OCI-LY3 (cell line): ENCODE measurements around the gene BARX2.

Source experiments
- H2AFZ ChIP-seq: fragments of 200-600, 300-600 bp; shearing (Covaris generic); 2 replicates; pipeline ENCODE4 v1.6.0; 2014; ENCODE audit warnings: antibody characterized with exemption, low read depth, low read length
- H3K27ac ChIP-seq: fragments of 200-600, 300-600 bp; sonication (generic); 2 replicates; pipeline ENCODE4 v1.5.1; 2014; ENCODE audit warnings: mild to moderate bottlenecking, low read length, moderate library complexity, mixed read lengths
- H3K27me3 ChIP-seq: fragments of 200-600, 300-600 bp; sonication (generic); 2 replicates; pipeline ENCODE4 v1.6.1; 2014; ENCODE audit warnings: low read depth, low read length, mixed read lengths
- H3K36me3 ChIP-seq: fragments of 200-600, 300-600 bp; sonication (generic); replicated peaks from 2 replicates; pipeline ENCODE3; 2014; ENCODE audit warnings: low read depth, low read length, mixed read lengths
- H3K4me1 ChIP-seq: fragments of 300-600, 200-600 bp; sonication (generic); 2 replicates; pipeline ENCODE4 v1.6.1; 2014; ENCODE audit warnings: low read length, mixed read lengths
- H3K4me2 ChIP-seq: fragments of 200-600, 300-600 bp; sonication (generic); 2 replicates; pipeline ENCODE4 v1.6.1; 2014; ENCODE audit warnings: low read length, mixed read lengths
- H3K4me3 ChIP-seq: fragments of 300-600, 200-600 bp; sonication (generic); 2 replicates; pipeline ENCODE4 v1.5.1; 2014; ENCODE audit warnings: antibody characterized with exemption, mild to moderate bottlenecking, low read length, moderate library complexity
- H3K79me2 ChIP-seq: fragments of 300-600, 200-600 bp; shearing (Covaris generic); 2 replicates; pipeline ENCODE4 v1.6.1; 2014; ENCODE audit warnings: mild to moderate bottlenecking, low read length, mixed read lengths
- H3K9ac ChIP-seq: fragments of 300-600, 200-600 bp; shearing (Covaris generic); 2 replicates; pipeline ENCODE4 v1.6.0; 2014; ENCODE audit warnings: mild to moderate bottlenecking, low read length, moderate library complexity
- H3K9me3 ChIP-seq: fragments of 200-600, 300-600 bp; shearing (Covaris generic); 2 replicates; pipeline ENCODE4 v1.6.1; 2014; ENCODE audit warnings: low read length, mixed read lengths; ENCODE audit not compliant: insufficient read depth
- H4K20me1 ChIP-seq: fragments of 200-600, 300-600 bp; sonication (generic); 2 replicates; pipeline ENCODE4 v1.6.1; 2016; ENCODE audit warnings: low read length, mixed read lengths; ENCODE audit not compliant: insufficient read depth
- EZH2phosphoT487 ChIP-seq: fragments of 200-600 bp; shearing (Covaris generic); IDR thresholded peaks from 2 replicates; pipeline ENCODE4 v1.6.1; 2018; ENCODE audit warnings: antibody characterized with exemption, mixed run types, low read depth
- TF ChIP-seq, protein P1 (sequence below): fragments of 200-600, 300-600 bp; sonication (generic); IDR thresholded peaks from 2 replicates; pipeline ENCODE4 v1.5.1; 2014; ENCODE audit warnings: antibody characterized with exemption, low read length, low read depth

BARX2 gene

DNA sequence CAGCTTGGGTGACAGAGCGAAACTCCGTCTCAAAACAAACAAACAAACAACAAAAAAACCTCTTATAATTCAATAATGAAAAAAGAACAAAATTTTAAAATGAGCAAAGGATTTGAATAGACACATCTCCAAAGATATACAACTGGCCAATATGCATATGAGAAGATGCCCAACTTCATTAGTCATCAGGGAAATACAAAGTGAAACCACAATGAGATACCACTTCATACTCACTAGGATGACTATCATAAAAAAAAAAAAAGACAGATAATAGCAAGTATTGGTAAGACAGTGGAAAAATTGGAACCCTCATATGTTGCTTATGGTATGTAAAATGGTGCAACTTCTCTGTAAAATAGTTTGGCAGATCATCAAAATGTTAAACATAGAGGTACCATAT lies 28.7 kb upstream of the BARX2 start:
- Histone ChIP-seq H3K9me3 (no peaks in the 10 kb centered on the region), H3K4me2 (no peak overlapping the region), H3K9ac (no peak overlapping the region), H3K27ac (no peak overlapping the region), H2AFZ (no peak overlapping the region), H4K20me1 (0 out of 2 replicates have a peak, but pooled peaks cover 3% of the 10 kb centered on the region), H3K27me3 (peaks cover 3% of the 10 kb centered on the region; the same call in 1 of the 2 replicates), H3K79me2 (no peaks in the 10 kb centered on the region), H3K4me1 (no peaks in the 10 kb centered on the region), H3K4me3 (no peak overlapping the region), H3K36me3 (no peaks in the 10 kb centered on the region)
- TF ChIP-seq EZH2phosphoT487: no peak
- TF ChIP-seq, protein P1, sequence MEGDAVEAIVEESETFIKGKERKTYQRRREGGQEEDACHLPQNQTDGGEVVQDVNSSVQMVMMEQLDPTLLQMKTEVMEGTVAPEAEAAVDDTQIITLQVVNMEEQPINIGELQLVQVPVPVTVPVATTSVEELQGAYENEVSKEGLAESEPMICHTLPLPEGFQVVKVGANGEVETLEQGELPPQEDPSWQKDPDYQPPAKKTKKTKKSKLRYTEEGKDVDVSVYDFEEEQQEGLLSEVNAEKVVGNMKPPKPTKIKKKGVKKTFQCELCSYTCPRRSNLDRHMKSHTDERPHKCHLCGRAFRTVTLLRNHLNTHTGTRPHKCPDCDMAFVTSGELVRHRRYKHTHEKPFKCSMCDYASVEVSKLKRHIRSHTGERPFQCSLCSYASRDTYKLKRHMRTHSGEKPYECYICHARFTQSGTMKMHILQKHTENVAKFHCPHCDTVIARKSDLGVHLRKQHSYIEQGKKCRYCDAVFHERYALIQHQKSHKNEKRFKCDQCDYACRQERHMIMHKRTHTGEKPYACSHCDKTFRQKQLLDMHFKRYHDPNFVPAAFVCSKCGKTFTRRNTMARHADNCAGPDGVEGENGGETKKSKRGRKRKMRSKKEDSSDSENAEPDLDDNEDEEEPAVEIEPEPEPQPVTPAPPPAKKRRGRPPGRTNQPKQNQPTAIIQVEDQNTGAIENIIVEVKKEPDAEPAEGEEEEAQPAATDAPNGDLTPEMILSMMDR: no peak

DNA sequence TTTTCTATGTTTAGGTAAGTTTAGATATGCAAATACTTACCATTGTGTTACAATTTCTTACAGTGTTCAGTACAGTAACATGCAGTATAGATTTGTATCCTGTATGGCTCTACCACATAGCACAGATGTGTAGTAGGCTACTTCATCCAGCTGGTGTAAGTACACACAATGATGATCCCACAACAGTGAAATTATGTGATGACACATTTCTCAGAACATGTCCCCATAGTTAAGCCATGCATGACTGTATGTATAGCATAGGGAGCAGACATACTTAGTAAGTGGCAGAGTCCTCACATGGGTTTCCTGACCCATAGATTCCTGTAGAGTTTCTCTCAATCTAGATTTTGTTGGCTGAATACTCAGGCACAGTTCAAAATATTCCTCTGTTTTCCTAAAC lies 26.8 kb upstream of the BARX2 start:
- no peak overlapping the region for H3K9ac ChIP-seq

DNA sequence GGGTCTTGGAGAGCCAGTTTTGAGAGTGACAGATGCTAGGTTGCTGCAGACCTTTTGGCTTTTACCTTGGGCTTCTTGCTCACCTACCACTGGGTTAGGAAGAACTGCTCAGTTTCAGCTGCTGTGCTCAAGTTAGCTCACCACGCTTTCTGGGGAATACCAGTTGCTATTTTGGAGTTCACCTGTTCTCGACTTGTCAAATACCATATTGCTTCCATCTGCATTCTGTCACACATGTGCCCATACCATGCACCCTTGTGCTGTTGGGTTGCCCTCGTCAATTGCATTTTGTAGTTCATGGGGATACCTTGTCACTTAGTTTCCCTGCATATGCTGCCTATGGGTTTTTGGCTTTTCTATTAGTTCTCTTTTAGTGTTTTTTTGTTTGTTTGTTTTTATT lies 23.0 kb upstream of the BARX2 start:
- Histone ChIP-seq H3K27ac (no peak overlapping the region), H3K4me1 (no peaks in the 10 kb centered on the region), H3K9me3 (no peaks in the 10 kb centered on the region), H2AFZ (no peak overlapping the region), H4K20me1 (0 out of 2 replicates have a peak, but pooled peaks cover 3% of the 10 kb centered on the region), H3K4me2 (no peak overlapping the region), H3K27me3 (peaks cover 29% of the 10 kb centered on the region), H3K9ac (no peak overlapping the region), H3K79me2 (no peaks in the 10 kb centered on the region), H3K36me3 (no peaks in the 10 kb centered on the region), H3K4me3 (no peak overlapping the region)
- TF ChIP-seq, protein P1: no peak
- TF ChIP-seq EZH2phosphoT487: no peak

More for the DNA sequence above, 26.8 kb upstream of the BARX2 start:
- no peak overlapping the region for H3K4me2 ChIP-seq
- TF ChIP-seq EZH2phosphoT487: no peak
- no peaks in the 10 kb centered on the region for H3K9me3 ChIP-seq
- H3K4me1 ChIP-seq: no peaks in the 10 kb centered on the region
- no peak overlapping the region for H2AFZ ChIP-seq
- no peaks in the 10 kb centered on the region for H3K79me2 ChIP-seq
- no peak overlapping the region for H3K27ac ChIP-seq
- H3K4me3 ChIP-seq: no peak overlapping the region
- peaks cover 11% of the 10 kb centered on the region for H3K27me3 ChIP-seq
- H3K36me3 ChIP-seq: no peaks in the 10 kb centered on the region
- 0 out of 2 replicates have a peak, but pooled peaks cover 3% of the 10 kb centered on the region for H4K20me1 ChIP-seq

DNA sequence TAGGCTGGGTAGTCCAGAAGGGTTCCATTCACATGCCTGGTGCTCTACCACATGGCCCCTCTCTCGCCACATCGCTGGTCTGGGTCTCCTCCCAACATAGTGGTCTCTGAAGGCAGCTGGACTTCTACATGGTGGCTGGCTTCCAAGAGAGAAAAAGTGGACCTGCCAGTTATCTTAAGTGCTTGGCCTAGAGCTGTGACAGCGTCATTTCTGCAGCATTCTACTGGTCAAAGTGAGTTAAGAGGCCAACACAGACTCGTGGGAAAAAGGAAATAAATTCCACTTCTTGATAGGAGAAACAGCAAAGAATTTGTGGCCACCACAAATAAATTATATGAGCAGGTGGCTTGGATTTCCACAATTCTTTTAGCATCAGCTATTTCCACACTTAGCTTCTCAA lies 21.0 kb upstream of the BARX2 start:
- H3K79me2 ChIP-seq: no peaks in the 10 kb centered on the region
- H3K4me2 ChIP-seq: no peak overlapping the region
- H3K9me3 ChIP-seq: no peaks in the 10 kb centered on the region
- H3K27ac ChIP-seq: no peak overlapping the region
- no peak for TF ChIP-seq EZH2phosphoT487
- TF ChIP-seq, protein P1: no peak
- H3K4me1 ChIP-seq: no peaks in the 10 kb centered on the region
- no peak overlapping the region for H2AFZ ChIP-seq
- 0 out of 2 replicates have a peak, but pooled peaks cover 3% of the 10 kb centered on the region for H4K20me1 ChIP-seq
- no peak overlapping the region for H3K9ac ChIP-seq
- H3K36me3 ChIP-seq: no peaks in the 10 kb centered on the region
- H3K4me3 ChIP-seq: no peak overlapping the region
- H3K27me3 ChIP-seq: peaks cover 28% of the 10 kb centered on the region
